SK-N-SH treated with all-trans-retinoic acid at 6 μM for 48 hours (cell line): ENCODE results near the gene RHOJ.

Experiments used
- ATAC-seq: fragments of 200-7000 bp; cut with Tn5 transposase; 3 replicates; pipeline ENCODE4 v1.9.1; 2020; ENCODE audit warnings: mild to moderate bottlenecking, moderate library complexity
- ARNTL ChIP-seq: fragments of 450-650 bp; formaldehyde crosslinking; IDR thresholded peaks from 2 replicates; pipeline ENCODE4 v1.5.0; 2020; ENCODE audit warnings: low read depth, mild to moderate bottlenecking, moderate library complexity, borderline replicate concordance
- BACH2 ChIP-seq: fragments of 250-450 bp; sonication (Bioruptor Pico); IDR thresholded peaks from 2 replicates; pipeline ENCODE4 v1.9.0; 2021; ENCODE audit warnings: mild to moderate bottlenecking, borderline replicate concordance
- CSDC2 ChIP-seq: fragments of 250-450 bp; sonication (Bioruptor Pico); IDR thresholded peaks from 2 replicates; pipeline ENCODE4 v1.5.0; 2020; ENCODE audit warnings: mild to moderate bottlenecking, moderate library complexity
- ESRRG ChIP-seq: fragments of 250-450 bp; sonication (Bioruptor Pico); IDR thresholded peaks from 2 replicates; pipeline ENCODE4 v1.6.1; 2021; ENCODE audit warnings: mild to moderate bottlenecking
- GLIS3 ChIP-seq: fragments of 250-450 bp; sonication (Bioruptor Pico); IDR thresholded peaks from 2 replicates; pipeline ENCODE4 v1.5.0; 2020; ENCODE audit warnings: mild to moderate bottlenecking, moderate library complexity
- OSR1 ChIP-seq: fragments of 250-450 bp; sonication (Bioruptor Pico); IDR thresholded peaks from 2 replicates; pipeline ENCODE4 v1.8.0; 2022; ENCODE audit warnings: moderate library complexity, mild to moderate bottlenecking, inconsistent platforms
- RARB ChIP-seq: fragments of 250-450 bp; sonication (Bioruptor Pico); IDR thresholded peaks from 2 replicates; pipeline ENCODE4 v1.8.0; 2021; ENCODE audit warnings: mild to moderate bottlenecking, moderate library complexity
- SNAI2 ChIP-seq: fragments of 250-450 bp; sonication (Bioruptor Pico); IDR thresholded peaks from 2 replicates; pipeline ENCODE4 v1.5.0; 2020; ENCODE audit warnings: mild to moderate bottlenecking, moderate library complexity
- TCF4 ChIP-seq: fragments of 250-450 bp; sonication (Bioruptor Pico); IDR thresholded peaks from 2 replicates; pipeline ENCODE4 v1.8.0; 2021; ENCODE audit warnings: mild to moderate bottlenecking, moderate library complexity, borderline replicate concordance
- TOX ChIP-seq: fragments of 250-450 bp; sonication (Bioruptor Pico); IDR thresholded peaks from 2 replicates; pipeline ENCODE4 v1.8.0; 2021; ENCODE audit warnings: mild to moderate bottlenecking, moderate library complexity, borderline replicate concordance
- ZC3H10 ChIP-seq: fragments of 250-450 bp; sonication (Bioruptor Pico); IDR thresholded peaks from 2 replicates; pipeline ENCODE4 v1.5.1; 2021; ENCODE audit warnings: mild to moderate bottlenecking, moderate library complexity
- ZFP3 ChIP-seq: fragments of 250-450 bp; sonication (Bioruptor Pico); IDR thresholded peaks from 2 replicates; pipeline ENCODE4 v1.5.0; 2020; ENCODE audit warnings: mild to moderate bottlenecking, moderate library complexity
- ZFP30 ChIP-seq: fragments of 450-650 bp; formaldehyde crosslinking; IDR thresholded peaks from 2 replicates; pipeline ENCODE4 v1.5.0; 2022; ENCODE audit warnings: mild to moderate bottlenecking, moderate library complexity
- ZNF565 ChIP-seq: fragments of 450-650 bp; formaldehyde crosslinking; conservative IDR thresholded peaks from 2 replicates; pipeline ENCODE4 v1.5.0; 2020; ENCODE audit warnings: low read depth, mild to moderate bottlenecking, moderate library complexity
- ZNF70 ChIP-seq: fragments of 450-650 bp; formaldehyde crosslinking; IDR thresholded peaks from 2 replicates; pipeline ENCODE4 v1.5.0; 2020; ENCODE audit warnings: mild to moderate bottlenecking, moderate library complexity
- ZNF8 ChIP-seq: fragments of 450-650 bp; formaldehyde crosslinking; IDR thresholded peaks from 2 replicates; pipeline ENCODE4 v1.5.0; 2020; ENCODE audit warnings: mild to moderate bottlenecking, moderate library complexity
- TF ChIP-seq, protein P1 (sequence below): fragments of 250-450 bp; sonication (Bioruptor Pico); IDR thresholded peaks from 2 replicates; pipeline ENCODE4 v1.5.1; 2020; ENCODE audit warnings: low read depth, mild to moderate bottlenecking, moderate library complexity
- TF ChIP-seq, protein P2 (sequence below): fragments of 250-450 bp; sonication (Bioruptor Pico); IDR thresholded peaks from 2 replicates; pipeline ENCODE4 v1.5.1; 2021; ENCODE audit warnings: mild to moderate bottlenecking, moderate library complexity
- TF ChIP-seq, protein P3 (sequence below): fragments of 250-450 bp; sonication (Bioruptor Pico); IDR thresholded peaks from 2 replicates; pipeline ENCODE4 v1.8.0; 2020; ENCODE audit warnings: mild to moderate bottlenecking, moderate library complexity, borderline replicate concordance
- TF ChIP-seq, protein P4 (sequence below): fragments of 250-450 bp; sonication (Bioruptor Pico); IDR thresholded peaks from 2 replicates; pipeline ENCODE4 v1.5.0; 2020; ENCODE audit warnings: mild to moderate bottlenecking, moderate library complexity

RHOJ gene

DNA sequence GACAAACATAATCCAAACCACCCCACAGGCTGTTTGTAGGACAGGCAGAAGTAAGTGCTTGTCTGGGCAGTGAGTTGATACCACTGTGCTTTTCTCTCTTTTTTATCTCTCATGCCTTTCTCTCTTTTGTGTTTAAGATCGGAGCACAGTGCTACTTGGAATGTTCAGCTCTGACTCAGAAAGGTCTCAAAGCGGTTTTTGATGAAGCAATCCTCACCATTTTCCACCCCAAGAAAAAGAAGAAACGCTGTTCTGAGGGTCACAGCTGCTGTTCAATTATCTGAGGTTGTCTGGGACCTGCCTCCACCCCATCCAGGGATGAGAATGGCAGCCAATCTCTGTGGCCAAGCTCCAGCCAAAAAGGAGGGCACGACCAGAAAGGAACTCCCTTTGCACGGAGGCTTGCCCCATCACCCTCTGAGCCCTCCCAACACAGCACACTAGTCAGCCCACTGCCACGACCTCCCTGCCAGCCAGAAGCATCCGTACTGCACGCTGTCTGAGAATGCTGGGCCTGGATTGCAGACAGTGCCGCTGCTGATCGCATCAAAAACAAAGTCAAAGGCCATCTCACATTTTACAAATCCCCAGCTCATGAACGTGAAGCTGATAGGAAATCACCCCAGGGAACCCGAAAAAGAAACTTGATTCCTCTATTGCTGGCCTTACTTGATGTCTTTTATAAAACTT lies 86.6 kb downstream of the RHOJ start:
- ATAC-seq: no peak
- no peak for TF ChIP-seq RARB (CRISPR knock-in tag)

DNA sequence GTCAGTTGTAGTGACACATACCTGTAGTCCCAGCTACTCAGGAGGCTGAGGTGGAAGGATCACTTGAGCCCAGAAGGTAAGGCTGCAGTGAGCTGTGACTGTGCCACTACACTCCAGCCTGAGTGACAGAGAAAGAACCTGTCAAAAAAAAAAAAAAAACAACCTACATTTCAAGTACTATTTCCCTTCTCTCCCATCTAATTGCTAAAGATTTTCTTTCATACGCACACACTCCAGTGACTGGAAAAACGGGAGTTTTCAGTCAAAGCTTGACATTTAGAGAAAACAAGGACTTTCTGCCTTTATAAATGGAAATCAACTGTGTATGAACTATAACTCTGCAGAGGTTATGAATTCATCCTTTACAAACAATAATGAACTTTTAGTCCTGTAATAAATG lies 88.6 kb downstream of the RHOJ start:
- no peak for ATAC-seq
- no peak for TF ChIP-seq TOX (CRISPR knock-in tag)
- TF ChIP-seq ZNF70 (CRISPR knock-in tag): no peak
- no peak for TF ChIP-seq ZFP3 (CRISPR knock-in tag)
- TF ChIP-seq TCF4 (CRISPR knock-in tag): no peak
- no peak for TF ChIP-seq RARB (CRISPR knock-in tag)
- TF ChIP-seq, protein P1, sequence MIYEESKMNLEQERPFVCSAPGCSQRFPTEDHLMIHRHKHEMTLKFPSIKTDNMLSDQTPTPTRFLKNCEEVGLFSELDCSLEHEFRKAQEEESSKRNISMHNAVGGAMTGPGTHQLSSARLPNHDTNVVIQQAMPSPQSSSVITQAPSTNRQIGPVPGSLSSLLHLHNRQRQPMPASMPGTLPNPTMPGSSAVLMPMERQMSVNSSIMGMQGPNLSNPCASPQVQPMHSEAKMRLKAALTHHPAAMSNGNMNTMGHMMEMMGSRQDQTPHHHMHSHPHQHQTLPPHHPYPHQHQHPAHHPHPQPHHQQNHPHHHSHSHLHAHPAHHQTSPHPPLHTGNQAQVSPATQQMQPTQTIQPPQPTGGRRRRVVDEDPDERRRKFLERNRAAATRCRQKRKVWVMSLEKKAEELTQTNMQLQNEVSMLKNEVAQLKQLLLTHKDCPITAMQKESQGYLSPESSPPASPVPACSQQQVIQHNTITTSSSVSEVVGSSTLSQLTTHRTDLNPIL (CRISPR knock-in tag): no peak

DNA sequence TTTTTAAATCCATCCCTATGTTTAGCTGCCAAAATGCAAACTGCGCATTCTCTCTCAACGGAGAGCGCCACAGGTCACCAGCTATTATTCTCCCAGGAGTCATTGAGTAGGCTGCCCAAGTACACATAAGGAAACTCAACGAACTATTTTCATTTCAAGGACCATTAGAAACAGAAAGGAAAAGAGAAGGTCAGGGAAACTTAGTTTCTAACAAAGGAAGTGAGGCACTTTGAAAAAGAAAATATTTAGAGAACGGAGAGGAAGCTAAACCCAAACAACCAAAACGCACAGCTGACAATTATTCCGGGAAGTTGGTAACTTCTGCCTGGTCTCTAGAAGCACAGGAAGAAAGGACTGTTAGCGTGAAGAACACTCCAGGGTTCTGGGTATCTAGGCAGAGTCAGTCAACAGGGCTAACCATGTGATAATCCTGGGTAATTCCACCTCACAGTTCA lies 91.0 kb downstream of the RHOJ start:
- TF ChIP-seq, protein P2, sequence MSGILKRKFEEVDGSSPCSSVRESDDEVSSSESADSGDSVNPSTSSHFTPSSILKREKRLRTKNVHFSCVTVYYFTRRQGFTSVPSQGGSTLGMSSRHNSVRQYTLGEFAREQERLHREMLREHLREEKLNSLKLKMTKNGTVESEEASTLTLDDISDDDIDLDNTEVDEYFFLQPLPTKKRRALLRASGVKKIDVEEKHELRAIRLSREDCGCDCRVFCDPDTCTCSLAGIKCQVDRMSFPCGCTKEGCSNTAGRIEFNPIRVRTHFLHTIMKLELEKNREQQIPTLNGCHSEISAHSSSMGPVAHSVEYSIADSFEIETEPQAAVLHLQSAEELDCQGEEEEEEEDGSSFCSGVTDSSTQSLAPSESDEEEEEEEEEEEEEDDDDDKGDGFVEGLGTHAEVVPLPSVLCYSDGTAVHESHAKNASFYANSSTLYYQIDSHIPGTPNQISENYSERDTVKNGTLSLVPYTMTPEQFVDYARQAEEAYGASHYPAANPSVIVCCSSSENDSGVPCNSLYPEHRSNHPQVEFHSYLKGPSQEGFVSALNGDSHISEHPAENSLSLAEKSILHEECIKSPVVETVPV (CRISPR knock-in tag): no peak
- TF ChIP-seq, protein P3, sequence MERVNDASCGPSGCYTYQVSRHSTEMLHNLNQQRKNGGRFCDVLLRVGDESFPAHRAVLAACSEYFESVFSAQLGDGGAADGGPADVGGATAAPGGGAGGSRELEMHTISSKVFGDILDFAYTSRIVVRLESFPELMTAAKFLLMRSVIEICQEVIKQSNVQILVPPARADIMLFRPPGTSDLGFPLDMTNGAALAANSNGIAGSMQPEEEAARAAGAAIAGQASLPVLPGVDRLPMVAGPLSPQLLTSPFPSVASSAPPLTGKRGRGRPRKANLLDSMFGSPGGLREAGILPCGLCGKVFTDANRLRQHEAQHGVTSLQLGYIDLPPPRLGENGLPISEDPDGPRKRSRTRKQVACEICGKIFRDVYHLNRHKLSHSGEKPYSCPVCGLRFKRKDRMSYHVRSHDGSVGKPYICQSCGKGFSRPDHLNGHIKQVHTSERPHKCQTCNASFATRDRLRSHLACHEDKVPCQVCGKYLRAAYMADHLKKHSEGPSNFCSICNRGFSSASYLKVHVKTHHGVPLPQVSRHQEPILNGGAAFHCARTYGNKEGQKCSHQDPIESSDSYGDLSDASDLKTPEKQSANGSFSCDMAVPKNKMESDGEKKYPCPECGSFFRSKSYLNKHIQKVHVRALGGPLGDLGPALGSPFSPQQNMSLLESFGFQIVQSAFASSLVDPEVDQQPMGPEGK (CRISPR knock-in tag): no peak
- TF ChIP-seq TOX (CRISPR knock-in tag) (no peak), ZNF70 (CRISPR knock-in tag) (no peak), ARNTL (CRISPR knock-in tag) (no peak), SNAI2 (CRISPR knock-in tag) (no peak), ZC3H10 (CRISPR knock-in tag) (no peak), CSDC2 (no peak), ZFP3 (CRISPR knock-in tag) (no peak), ESRRG (no peak)
- TF ChIP-seq, protein P4, sequence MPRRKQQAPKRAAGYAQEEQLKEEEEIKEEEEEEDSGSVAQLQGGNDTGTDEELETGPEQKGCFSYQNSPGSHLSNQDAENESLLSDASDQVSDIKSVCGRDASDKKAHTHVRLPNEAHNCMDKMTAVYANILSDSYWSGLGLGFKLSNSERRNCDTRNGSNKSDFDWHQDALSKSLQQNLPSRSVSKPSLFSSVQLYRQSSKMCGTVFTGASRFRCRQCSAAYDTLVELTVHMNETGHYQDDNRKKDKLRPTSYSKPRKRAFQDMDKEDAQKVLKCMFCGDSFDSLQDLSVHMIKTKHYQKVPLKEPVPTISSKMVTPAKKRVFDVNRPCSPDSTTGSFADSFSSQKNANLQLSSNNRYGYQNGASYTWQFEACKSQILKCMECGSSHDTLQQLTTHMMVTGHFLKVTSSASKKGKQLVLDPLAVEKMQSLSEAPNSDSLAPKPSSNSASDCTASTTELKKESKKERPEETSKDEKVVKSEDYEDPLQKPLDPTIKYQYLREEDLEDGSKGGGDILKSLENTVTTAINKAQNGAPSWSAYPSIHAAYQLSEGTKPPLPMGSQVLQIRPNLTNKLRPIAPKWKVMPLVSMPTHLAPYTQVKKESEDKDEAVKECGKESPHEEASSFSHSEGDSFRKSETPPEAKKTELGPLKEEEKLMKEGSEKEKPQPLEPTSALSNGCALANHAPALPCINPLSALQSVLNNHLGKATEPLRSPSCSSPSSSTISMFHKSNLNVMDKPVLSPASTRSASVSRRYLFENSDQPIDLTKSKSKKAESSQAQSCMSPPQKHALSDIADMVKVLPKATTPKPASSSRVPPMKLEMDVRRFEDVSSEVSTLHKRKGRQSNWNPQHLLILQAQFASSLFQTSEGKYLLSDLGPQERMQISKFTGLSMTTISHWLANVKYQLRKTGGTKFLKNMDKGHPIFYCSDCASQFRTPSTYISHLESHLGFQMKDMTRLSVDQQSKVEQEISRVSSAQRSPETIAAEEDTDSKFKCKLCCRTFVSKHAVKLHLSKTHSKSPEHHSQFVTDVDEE (CRISPR knock-in tag): no peak
- ATAC-seq: no peak

DNA sequence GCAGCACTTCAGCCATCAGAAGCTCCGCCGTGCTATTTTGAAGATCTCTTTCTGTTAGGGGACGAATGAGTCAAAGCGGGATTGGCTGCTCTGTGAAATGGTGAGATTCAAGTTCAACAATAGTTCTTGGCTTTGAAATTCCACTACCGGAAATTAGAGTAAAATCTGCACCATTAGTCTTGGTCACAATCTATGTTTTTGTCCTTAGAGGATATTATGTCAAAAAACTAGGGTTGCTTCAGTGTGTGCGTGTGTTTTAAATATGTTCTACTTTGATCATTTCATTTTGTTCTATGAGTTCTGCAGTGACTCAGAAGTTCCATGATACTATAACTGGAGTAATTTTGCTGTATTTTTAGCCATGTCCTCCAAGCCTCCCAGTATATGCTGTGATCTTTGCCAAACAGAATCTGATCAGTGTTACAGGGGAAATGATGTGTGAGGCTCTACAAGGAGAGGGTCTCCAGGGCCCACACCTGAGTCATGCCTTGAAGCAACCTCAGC lies 91.9 kb downstream of the RHOJ start:
- no peak for ATAC-seq
- TF ChIP-seq ARNTL (CRISPR knock-in tag) (no peak), ZNF8 (CRISPR knock-in tag) (no peak), CSDC2 (no peak), ZNF565 (CRISPR knock-in tag) (no peak), GLIS3 (CRISPR knock-in tag) (no peak), BACH2 (CRISPR knock-in tag) (no peak), ZFP30 (no peak), OSR1 (CRISPR knock-in tag) (no peak), RARB (CRISPR knock-in tag) (no peak), ZC3H10 (CRISPR knock-in tag) (no peak), ZFP3 (CRISPR knock-in tag) (no peak), TCF4 (CRISPR knock-in tag) (no peak), ZNF70 (CRISPR knock-in tag) (no peak), SNAI2 (CRISPR knock-in tag) (no peak)
- TF ChIP-seq, protein P2 (CRISPR knock-in tag): no peak
- TF ChIP-seq, protein P3 (CRISPR knock-in tag): no peak
- TF ChIP-seq, protein P4 (CRISPR knock-in tag): no peak
